ENCODE data around the gene NLGN1.

DNA sequence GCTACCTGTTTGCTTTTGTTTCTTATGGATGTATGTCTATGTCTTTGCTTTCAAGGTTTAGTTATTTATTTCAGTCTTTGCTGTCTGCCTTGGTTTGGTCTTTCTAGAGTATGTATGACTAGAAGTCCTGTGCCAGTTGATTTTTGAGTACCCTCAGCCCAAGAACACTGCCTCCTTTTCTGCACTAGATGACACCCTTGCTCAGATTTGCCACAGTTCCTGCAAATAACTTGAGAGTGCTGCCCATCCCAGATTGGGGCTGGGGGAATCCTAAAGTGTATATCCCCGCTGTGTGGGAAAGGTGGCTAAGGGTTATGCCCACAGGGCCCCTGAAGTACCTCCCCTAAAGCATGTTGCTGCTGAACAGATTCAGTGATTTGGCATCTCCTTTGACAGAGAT lies 32.0 kb downstream of the NLGN1 start:
- no peak for TF ChIP-seq GATA2 (IDR thresholded peaks at IDR 0.05; ENCODE audit: low read depth, low read length)
- TF ChIP-seq GATA3 (IDR thresholded peaks at IDR 0.05; ENCODE audit: low read depth, low read length) = no peak

Measured in SH-SY5Y (cell line).